Cardiac septum (tissue), 1 donor: ENCODE results near the gene CDKN1A. TPM values are rescaled to one million over a fixed set of nuclear protein-coding genes. Genes with fewer than 3 reads are reported as not detected.

Experiments
- DNase-seq: peaks from one replicate; pipeline ENCODE4 v3.0.0-alpha.2; 2020; ENCODE audit warnings: low spot score
- intact Hi-C: fragments of 100-400 bp; cut with DNase I; formaldehyde crosslinking; loops from one replicate; pipeline ENCODE4 v1.14.0; 2022
- long read RNA-seq: library from polyadenylated mRNA; unstranded; transcript quantifications from one replicate; pipeline ENCODE4 v2.0.0, GENCODE V29; 2021
- total RNA-seq: library from RNA; stranded (reverse); fragmentation: NEBNext Ultra II Directional; extraction: Animal tissue kit (Norgen Biotek cat#: 25700); gene quantifications from one replicate; pipeline ENCODE4 v1.2.1, GENCODE V29; 2021
- donor health status: DM: no; HTN: no; CAD: no.

Gene CDKN1A
- total RNA-seq, result 113 TPM
- long read RNA-seq, transcript CDKN1A-203 (3 exons, 2,267 nt), result minor isoform, 7 of 353 reads
- long read RNA-seq, transcript CDKN1A-201 (3 exons, 2,180 nt), result major isoform, 272 of 353 reads
- long read RNA-seq, partial matches to known transcripts, result 29 of 353 reads
- long read RNA-seq, other reads (novel, unspliced or antisense), result 45 of 353 reads

DNA sequence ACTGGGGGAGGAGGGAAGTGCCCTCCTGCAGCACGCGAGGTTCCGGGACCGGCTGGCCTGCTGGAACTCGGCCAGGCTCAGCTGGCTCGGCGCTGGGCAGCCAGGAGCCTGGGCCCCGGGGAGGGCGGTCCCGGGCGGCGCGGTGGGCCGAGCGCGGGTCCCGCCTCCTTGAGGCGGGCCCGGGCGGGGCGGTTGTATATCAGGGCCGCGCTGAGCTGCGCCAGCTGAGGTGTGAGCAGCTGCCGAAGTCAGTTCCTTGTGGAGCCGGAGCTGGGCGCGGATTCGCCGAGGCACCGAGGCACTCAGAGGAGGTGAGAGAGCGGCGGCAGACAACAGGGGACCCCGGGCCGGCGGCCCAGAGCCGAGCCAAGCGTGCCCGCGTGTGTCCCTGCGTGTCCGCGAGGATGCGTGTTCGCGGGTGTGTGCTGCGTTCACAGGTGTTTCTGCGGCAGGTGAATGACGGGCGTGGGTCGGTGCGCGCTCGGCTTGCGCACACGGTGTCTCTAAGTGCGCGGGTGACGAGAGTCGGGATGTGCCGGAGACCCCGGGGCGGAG, at the start of gene CDKN1A:
Gene CDKN1A, plus strand, starts transcription at position 227 of the 555 bp plus-strand sequence. CDS start 5,388 bp downstream, outside the sequence.
- intact Hi-C loops, result loop anchor here (2.0 to 5.0 kb wide), 3 partner anchors 56 to 169 kb away; partner anchors contain the start of gene STK38
- peak; percentile 94 for DNase-seq

DNA sequence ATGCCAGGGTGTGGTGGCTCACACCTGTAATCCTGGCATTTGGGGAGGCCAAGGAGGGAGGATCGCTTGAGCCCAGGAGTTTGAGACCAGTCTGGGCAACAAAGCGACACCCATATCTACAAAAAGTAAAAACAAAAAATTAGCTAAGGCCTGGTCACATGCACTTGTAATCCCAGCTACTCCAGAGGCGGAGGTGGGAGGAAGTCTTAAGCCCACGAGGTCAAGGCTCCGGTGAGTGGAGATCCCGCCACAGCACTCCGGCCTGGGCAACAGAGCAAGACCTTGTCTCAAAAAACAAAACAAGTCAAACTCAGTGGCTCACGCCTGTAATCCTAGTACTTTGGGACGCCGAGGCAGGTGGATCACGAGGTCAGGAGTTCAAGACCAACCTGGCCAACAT, 48.7 kb upstream of the CDKN1A start:
- intact Hi-C loops, result no loop called here
- no peak for DNase-seq

DNA sequence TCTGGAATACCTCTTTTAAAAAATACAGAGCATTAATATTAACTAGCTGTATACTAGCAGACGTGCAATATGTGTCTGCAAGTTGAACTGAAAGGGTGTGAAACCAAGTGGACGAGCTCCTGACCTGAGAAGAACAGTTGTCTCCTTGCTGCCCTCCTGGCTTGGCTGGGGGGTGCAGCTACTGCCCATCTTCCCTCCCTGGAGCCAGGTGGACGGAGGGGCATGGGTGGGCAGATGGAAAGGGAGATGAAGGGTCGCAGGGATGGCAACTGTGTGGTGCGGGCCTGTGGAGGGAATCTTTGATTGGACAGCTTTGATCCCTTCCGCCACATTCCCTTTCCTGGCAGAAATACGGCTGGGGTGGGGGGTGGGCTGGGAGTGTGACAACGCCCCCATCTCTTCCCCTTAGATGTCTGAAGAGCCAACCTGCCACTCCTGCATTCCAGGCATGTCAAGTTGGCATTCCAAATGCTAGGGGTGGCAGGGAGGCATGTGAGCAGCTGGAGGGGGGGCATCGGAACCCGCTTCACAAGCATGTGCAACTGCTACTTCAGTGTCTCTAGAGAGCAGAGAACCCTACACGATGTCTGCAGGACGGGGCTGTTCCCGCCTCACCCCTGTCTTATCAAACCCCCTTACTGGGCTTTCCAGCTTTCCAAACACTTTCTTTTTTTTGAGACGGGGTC, 47.0 kb upstream of the CDKN1A start:
- intact Hi-C loops, result no loop called here
- DNase-seq, result no peak

DNA sequence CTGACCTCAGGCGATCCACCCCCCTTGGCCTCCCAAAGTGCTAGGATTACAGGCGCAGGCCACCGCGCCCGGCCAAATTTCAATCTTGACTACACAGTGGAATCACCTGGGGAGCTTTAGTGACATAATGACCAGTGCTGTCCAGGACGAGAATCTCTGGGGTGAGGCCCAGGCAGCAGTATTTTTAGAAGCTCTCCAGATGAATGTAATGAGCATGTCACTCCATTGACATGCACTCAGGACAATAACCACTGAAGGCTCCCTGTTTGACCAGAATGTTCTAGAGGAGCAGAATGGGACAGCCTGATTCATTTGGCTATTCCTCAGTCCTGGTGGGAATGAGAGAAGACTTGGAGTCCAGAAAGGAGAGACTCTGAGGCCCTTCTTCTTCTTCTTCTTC, 45.1 kb upstream of the CDKN1A start:
- intact Hi-C loops, result no loop called here
- no peak for DNase-seq

DNA sequence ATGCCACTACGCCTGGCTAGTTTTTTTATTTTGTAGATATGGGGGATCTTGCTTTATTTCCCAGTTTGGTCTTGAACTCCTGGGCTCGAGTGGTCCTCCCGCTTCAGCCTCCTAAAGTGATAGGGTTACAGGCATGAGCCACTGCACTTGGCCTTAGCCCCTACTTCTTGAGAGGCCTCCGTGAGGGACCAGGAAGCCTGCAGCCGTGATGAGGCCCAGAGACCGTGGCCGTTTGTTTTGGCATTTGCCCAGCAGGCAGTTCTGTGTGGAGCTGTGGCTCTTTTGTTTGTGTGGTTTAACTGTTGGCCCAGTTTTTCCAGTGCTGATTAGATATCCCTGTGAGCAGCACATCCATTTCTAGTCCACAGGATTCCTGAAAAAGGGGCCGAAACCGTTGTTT, 44.6 kb upstream of the CDKN1A start:
- DNase-seq, result peak; percentile 84
- intact Hi-C loops, result no loop called here

DNA sequence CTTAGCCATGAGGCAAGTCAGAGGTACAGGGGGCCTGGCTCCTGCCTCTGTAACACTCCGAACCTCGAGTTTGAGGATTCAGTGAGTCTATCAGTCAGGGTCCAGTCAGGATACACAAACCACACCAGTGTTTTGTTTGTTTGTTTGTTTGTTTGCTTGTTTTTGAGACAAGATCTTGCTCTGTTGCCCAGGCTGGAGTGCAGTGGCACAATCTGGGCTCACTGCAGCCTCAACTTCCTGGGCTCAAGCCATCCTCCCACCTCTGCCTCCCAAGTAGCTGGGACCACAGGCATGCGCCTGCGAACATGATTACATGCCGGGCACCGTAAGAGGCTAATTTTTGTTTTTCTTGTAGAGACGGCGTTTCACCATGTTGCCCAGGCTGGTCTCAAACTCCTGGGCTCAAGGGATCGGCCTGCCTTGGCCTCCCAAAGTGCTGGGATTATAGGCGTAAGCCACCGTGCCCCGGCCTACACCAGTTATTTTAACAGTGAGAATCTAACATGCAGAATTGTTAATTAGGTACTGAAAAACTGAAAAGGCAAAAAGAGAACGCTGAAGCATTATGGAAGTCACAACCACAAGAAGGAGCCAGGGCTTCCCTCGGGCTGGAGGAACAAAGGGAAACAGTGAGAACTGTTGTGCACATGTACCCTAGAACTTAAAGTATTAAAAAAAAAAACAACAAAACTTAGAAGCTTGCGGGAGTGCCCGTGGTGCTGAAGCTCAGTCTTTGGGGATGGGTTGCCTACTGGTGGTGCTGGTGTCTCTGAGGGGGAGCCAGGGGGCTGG, 44.0 kb upstream of the CDKN1A start:
- intact Hi-C loops, result no loop called here
- DNase-seq, result no peak

DNA sequence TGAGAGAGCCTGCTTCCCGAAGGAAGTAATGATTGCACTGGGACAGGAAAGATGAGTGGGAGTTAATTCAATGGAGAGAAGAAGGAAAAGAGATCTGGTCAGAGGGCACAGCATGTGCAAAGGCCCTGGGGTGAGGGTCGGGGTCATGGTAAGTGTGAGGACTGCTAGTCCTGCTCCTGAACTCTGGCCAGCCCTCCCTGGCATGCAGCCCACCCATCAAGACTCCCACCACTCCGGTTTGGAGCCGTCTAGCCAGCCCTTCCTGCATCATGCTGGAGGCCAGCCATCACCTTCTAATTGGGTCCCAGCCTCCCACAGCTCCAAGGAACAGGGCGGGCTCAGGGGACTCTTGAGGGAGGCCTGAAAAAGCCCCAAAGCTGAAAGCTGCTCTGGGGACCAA, 42.2 kb upstream of the CDKN1A start:
- intact Hi-C loops, result no loop called here
- no peak for DNase-seq

DNA sequence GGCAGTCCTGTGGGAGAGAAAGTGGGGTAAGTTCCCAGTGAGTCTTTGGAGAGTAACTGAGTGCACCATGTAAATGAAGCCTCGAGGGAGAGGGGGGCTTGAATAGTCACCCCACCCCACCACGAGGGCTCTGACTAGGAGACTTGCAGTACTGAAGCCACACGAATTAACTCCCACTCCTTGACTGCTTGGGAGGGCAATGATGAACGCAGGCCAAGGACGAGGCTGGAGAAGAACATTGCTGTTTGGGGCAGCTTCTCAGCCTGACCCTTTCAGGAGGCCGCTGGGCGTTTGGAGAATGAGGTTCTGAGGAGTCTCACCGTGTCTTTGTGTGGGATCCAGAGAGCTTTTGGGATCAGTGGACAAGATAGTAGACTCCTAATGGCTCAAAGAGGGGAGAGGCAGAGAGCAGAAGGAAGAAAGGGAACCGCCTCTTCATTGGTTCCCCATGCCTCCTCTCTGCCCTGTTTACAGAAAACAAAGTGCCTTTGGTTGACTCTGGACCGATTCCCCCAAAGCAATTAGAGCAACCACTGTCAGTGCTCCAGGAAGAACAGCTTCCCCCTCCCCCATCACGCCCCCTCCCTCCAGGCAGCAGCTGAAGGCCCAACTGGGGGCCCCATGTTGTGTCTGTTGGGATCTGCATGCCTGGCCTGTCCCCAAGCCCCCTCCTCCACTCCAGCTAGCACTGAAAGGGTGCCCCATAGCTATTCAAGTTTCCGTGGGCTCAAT, 41.7 kb upstream of the CDKN1A start:
- no peak for DNase-seq
- intact Hi-C loops, result no loop called here

DNA sequence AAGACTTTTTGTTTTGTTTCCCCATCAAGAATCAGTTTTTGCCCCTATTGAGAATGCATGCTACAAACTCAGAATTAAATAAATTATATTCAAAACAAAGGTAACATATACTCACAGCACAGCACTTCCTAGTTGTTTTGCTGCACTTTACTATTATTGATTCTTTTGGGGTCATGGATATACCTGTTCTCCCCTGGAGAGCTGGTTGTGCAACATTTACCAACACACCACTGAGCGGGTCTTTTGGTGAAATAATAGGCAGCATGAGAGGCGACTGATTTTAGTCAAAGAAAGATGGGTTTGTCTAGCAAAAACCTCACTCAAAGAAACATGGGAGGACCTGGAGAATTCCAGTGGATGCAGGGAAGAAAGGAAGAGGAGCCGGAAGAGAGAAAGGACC, 39.9 kb upstream of the CDKN1A start:
- no peak for DNase-seq
- intact Hi-C loops, result no loop called here

DNA sequence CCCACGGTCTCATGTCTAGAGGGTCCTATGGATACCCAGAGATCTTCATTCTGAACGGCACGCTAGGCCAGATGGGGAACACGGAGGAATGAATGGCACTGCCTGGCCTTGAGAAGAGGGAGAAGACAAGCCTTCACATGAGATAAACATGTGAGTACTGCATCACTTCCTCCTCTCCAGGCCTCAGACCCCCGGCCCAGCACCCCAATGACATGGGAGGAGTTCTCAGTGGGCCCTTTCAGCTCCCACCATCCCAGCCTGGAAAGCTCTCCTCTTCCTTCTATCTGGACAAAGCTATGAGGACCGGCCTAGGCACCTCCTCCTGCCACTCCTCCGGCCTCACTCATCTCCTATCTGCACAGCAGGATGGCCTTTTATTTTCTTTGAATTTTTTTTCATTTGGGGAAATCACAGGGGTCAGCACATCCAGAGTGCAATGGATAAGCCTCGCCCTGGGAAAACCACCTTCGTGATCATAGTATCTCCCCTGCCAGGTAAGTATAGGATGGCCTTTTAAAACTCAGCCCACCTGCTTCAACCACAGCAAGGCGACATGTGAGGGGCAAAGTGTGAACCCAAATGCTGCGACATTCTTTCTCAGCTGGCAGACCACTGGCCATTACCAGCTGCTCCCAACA, 39.2 kb upstream of the CDKN1A start:
- intact Hi-C loops, result no loop called here
- DNase-seq, result no peak

DNA sequence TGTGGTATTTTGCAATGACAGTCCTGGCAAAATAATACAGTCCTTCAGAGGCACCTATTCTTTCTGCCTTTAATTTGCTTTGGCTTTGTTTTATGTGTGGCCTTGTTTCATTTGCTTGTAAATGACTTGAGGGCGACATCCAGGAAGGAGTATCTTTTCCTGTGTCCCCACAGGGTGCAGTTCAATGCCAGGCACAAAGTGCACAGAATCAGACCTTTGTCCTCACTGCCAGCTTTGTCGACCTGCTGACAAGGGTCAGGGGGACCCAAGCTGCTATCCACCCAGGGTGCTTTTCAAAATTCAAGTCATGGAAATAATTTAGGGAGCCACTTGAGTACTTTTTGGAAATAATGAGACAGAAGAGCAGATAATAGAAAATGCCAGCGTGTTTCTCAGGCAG, 37.0 kb upstream of the CDKN1A start:
- intact Hi-C loops, result no loop called here
- DNase-seq, result no peak

DNA sequence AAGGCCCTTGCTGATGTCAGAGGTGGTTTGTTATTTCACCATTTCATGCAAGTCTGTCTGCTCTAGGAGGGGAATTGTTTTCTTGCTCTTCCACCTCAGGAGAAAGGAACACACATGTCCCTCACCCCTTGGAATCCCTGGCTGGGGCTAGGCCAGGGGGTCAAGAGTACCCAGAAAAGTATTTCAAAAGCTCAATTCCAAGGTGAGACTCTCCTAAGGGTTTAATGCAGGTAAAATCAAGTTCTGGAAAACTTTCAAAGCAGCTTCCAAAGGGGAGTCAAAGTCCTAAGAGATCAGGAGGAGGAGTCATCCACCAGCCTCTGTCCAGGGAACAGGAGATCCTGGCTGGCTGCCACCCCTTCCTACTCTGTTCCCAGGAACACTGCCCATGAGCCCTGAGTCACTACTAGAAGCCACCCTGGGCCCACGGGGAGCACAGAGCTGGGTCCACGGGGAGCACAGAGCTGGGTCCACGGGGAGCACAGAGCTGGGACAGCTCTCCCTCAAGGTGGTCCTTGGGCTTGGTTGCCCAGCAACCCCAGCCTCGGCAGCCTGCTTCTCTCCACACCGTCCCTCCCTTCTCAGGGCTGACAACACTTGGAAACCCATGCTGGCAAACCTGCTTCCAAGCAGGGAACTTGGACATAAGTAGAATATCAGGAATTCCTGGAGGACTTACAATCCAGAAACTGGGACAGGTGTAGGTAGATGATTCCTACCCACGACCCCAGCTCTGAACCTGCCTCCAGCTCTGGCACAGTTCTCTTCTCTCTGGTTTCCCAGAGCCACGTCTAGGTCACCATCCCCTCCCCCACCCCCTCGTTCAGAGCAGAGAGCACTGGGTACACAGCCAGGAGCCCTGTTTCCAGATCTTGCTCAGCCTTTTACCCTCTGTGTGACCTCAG, 35.3 kb upstream of the CDKN1A start:
- DNase-seq, result peak; percentile 89
- intact Hi-C loops, result no loop called here

DNA sequence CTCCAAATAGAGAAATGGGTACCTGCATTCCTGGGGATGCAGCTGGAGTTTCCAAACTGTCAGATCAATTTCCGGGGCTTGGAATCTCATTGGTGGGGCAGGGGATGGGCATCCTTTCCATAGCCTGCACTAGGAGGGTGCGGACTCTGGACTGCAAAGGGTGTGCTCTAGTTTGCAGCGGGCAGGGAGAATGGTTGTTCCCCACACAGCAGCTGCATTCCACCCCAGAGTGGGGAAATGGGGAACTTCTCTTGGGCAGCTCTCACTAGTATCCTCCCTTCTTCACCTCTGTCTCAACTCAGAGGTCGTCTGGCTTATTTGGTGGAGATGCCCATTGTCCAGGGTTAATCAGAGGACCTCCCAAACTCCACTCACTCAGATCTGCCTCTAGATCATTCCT, 34.5 kb upstream of the CDKN1A start:
- intact Hi-C loops, result no loop called here
- no peak for DNase-seq

DNA sequence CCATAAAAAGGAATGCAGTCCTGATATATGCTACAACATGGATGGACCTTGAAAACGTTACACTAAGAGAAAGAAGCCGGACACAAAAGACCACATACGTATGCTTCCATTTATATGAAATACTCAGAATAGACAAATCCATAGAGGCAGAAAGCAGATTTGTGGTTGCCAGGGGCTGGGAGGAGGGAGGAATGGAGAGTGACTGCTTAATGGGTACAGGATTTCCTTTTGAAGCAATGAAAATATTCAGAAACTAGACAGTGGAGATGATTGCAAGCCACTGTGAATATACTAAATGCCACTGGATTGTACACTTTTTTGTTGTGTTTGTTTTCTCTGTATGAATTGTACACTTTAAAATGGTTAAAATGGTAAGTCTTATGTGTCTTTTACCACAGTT, 29.4 kb upstream of the CDKN1A start:
- DNase-seq, result no peak
- intact Hi-C loops, result no loop called here

DNA sequence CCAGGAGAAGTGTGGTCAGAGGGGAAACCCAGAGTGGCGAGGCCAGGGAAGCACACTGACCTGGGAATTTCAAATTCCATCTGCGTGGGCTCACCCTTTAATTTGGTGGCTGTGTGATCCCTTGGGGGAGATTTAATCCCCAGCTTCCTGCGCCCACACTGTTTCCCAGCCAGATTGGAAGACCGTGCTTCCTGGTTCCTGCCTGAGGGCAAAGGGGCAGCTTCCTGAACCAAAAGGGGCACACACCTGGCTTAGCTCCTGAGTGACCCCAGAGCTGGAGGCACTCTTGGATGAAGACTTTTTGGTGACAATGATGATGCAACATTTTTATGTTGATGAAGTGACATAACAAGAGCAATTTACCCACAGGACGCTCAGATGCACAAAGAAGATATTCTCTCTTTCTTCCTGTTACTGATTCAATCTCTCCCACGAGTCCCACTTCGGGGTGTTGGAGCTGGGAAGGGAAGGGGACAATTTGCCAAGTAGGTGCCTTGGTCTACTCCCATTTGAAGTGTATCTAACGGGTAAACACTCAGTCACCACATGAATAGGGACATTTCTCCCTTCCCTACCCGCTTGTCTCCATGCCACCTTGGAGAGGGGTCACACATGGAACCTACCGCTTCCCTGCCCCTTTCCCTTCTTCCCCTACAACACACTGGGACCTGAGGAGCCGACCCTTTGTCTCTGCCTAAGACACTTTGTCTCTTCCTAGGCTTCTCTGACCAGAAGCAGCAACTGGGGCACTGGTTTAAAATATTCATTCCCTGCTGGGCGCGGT, 28.6 kb upstream of the CDKN1A start:
- intact Hi-C loops, result no loop called here
- no peak for DNase-seq

DNA sequence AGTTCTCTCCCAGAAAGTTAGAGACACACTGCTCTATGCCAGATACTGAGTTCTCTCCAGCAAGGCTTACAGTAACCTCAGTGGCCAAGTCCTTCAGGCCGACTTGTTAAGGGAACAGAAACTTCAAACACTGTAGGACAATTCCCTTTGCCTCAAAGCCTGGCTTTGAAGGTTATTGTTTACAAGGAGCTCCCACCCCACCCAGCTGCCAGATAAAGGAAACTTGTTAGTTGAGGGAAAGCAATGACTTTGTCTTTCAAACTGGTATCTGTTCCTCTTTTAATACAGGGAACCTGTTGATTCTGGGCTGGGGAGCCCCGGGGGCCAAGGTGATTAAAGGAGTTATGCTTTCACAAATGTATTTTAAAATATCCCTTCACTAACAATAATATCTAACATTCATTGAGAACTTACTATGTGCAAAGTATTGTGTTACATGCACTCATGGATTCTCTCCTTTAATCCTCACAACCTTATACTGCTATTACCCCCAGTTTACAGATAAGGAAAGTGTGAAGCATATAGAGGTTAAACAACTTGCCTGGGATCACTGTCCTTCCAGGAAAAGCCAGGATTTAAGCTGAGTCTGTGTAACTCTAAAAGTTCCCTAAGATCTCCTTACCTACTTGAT, 27.6 kb upstream of the CDKN1A start:
- intact Hi-C loops, result no loop called here
- no peak for DNase-seq

DNA sequence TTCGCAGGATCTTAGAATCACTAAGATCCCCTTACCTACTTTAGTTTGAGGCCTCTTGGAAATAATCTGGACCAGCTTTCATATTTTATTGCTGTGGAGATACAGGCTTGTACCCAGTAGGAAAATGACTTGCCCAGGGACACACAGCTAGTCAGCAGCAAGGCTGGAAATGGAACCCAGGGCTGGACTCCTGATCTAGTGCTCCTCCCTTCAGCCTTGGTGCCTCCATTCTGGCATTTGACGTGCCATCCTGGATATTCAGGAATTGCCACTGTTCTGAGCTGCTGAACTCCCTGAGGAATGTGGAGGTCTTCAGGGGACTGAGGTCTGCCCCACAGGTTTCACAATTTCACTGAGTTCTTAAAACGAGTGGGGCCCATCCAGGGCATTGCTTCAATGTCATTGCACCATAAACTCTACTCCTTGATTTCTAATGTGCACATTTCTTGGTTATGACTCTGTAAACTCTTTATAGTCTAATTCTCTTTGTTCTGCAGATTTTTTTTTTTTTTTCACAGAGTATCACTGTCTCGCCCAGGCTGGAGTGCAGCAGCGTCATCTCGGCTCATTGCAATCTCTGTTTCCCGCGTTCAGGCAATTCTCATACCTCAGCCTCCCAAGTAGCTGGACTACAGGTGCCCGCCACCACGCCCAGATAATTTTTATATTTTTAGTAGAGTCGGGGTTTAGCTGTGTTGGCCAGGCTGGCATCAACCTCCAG, 26.7 kb upstream of the CDKN1A start:
- DNase-seq, result no peak

More for the DNA sequence above, 26.7 kb upstream of the CDKN1A start:
- intact Hi-C loops, result no loop called here
